ENCODE results near the gene MAD1L1.

DNA sequence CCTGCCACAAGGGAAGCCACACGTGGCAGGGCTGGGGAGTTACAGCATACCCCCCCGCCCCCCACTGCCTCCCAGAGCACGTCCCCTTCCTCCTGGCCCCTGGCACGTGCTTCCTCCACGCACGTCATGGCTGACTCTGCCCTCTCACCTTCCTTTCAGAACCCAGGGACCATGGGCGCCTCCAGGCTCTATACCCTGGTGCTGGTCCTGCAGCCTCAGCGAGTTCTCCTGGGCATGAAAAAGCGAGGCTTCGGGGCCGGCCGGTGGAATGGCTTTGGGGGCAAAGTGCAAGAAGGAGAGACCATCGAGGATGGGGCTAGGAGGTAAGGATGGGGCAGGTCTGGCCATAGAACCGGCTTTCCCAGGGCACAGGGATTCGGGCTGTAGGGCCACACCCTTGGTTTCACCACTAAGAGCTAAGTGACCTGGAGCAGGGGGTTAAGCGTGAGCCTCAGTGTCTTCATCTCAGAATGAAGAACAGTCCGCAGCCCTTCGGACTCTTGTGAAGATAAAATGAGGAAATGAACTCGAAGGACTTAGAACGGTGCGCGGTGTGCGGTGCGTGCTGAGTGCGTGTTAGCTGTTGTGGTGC, 11.8 kb upstream of the MAD1L1 start:
- no peak for TF ChIP-seq POLR2A (IDR thresholded peaks at IDR 0.05)
- TF ChIP-seq CTCF (IDR thresholded peaks at IDR 0.05), result no peak
